ENCODE data around the gene CDK5RAP2.
A peak's percentile ranks its signal among the peaks of the same experiment; 100 is the strongest.
"Not testable (repeated sequence)": the region's sequence is repeated elsewhere in the genome, so short reads cannot be mapped to it uniquely, and the experiment has no call there.

CDK5RAP2 gene

GRCh38 chr9:120580051-120580896 lies at the start of gene CDK5RAP2:
TSS of gene CDK5RAP2 (minus strand) at chr9:120580167. CDS start at chr9:120579978, 189 bp downstream.
- peak; percentile 97 for DNase-seq

- DNase-seq: not testable (repeated sequence)
These were observed 49.0 kb upstream of the CDK5RAP2 start for GRCh38 chr9:120628925-120629497.

- DNase-seq: no peak
These were observed 48.4 kb upstream of the CDK5RAP2 start for GRCh38 chr9:120628207-120628924.

GRCh38 chr9:120627073-120627472 lies 47.1 kb upstream of the CDK5RAP2 start:
- no peak for DNase-seq

- no peak for DNase-seq
These were observed 46.5 kb upstream of the CDK5RAP2 start for GRCh38 chr9:120626512-120626911.

GRCh38 chr9:120625222-120625621 lies 45.3 kb upstream of the CDK5RAP2 start:
- peak; percentile 20 for DNase-seq

- DNase-seq: no peak
These were observed 42.8 kb upstream of the CDK5RAP2 start for GRCh38 chr9:120622790-120623189.

- DNase-seq: no peak
These were observed 42.0 kb upstream of the CDK5RAP2 start for GRCh38 chr9:120621941-120622340.

GRCh38 chr9:120619751-120620655 lies 40.0 kb upstream of the CDK5RAP2 start:
- DNase-seq: peak; percentile 67

- no peak for DNase-seq
These were observed 37.3 kb upstream of the CDK5RAP2 start for GRCh38 chr9:120616966-120617935.

- no peak for DNase-seq
These were observed 32.3 kb upstream of the CDK5RAP2 start for GRCh38 chr9:120612218-120612617.

- DNase-seq: no peak
These were observed 31.7 kb upstream of the CDK5RAP2 start for GRCh38 chr9:120611690-120612068.

GRCh38 chr9:120610975-120611689 lies 31.2 kb upstream of the CDK5RAP2 start:
- no peak for DNase-seq

GRCh38 chr9:120609636-120610035 lies 29.7 kb upstream of the CDK5RAP2 start:
- no peak for DNase-seq

- no peak for DNase-seq
These were observed 28.5 kb upstream of the CDK5RAP2 start for GRCh38 chr9:120608421-120608820.

GRCh38 chr9:120603591-120603990 lies 23.6 kb upstream of the CDK5RAP2 start:
- no peak for DNase-seq

GRCh38 chr9:120603010-120603409 lies 23.0 kb upstream of the CDK5RAP2 start:
- no peak for DNase-seq

GRCh38 chr9:120593955-120594277 lies 13.9 kb upstream of the CDK5RAP2 start:
- DNase-seq: no peak

GRCh38 chr9:120593250-120593954 lies 13.4 kb upstream of the CDK5RAP2 start:
- no peak for DNase-seq

- peak; percentile 26 for DNase-seq
These were observed 12.2 kb upstream of the CDK5RAP2 start for GRCh38 chr9:120592210-120592609.

Data from inflammatory macrophage treated with lipopolysaccharide for 4 hours (primary cell).